HepG2 (cell line): ENCODE results near the gene TMEM135. TPM values are rescaled to one million over a fixed set of nuclear protein-coding genes. Genes with fewer than 3 reads are reported as not detected.

Experiments used
- ATAC-seq: fragments of 200-7000 bp; cut with Tn5 transposase; 3 replicates; pipeline ENCODE4 v1.9.1; 2020; ENCODE audit warnings: mild to moderate bottlenecking, moderate library complexity
- BruUV-seq: library from RNA; stranded (reverse); fragments of 400-500 nt; replicated peaks from 2 replicates; lab custom pipeline; 2021; lab: Mats Ljungman, UMichigan
- CTCF ChIA-PET: fragments of 300-600 bp; formaldehyde crosslinking; extraction: SDS; loops from one replicate; lab custom pipeline; 2021; ENCODE audit warnings: low total read pairs, inconsistent platforms, low intra/inter-chr PET ratio; lab: Yijun Ruan, JAX
- POLR2A ChIA-PET: fragments of 350-600 bp; sonication (Branson Sonifier 250); formaldehyde crosslinking; loops from one replicate; lab custom pipeline; 2020; ENCODE audit warnings: antibody characterized with exemption, inconsistent platforms; lab: Yijun Ruan, JAX
- DNase-seq: peaks from one replicate; pipeline ENCODE4 v3.0.0-alpha.2; 2015; ENCODE audit warnings: low spot score
- FAIRE-seq: peaks from 3 replicates; lab custom pipeline; 2011; peaks lifted over from hg19 to GRCh38; lab: Jason Lieb, UNC
- H2AFZ ChIP-seq: one replicate; pipeline ENCODE4 v1.6.1; 2011; ENCODE audit warnings: low read length, inconsistent platforms
- H3K27ac ChIP-seq: fragments of 300-600 bp; 3 replicates; pipeline ENCODE4 v1.8.0; 2011; ENCODE audit warnings: mixed run types, mild to moderate bottlenecking, mixed read lengths, low read length, inconsistent platforms; ENCODE audit not compliant: insufficient read depth; ENCODE audit errors: extremely low read length
- H3K27me3 ChIP-seq, 2 experiments: fragments of 200-600 bp in 1 of 2; 2 replicates in 1 of 2; 3 replicates in 1 of 2; pipeline versions ENCODE4 v1.6.0 to v1.8.0; 2011; ENCODE audit warnings: low read length in 2 of 2, mild to moderate bottlenecking in 2 of 2, moderate library complexity in 2 of 2, inconsistent platforms in 1 of 2; ENCODE audit not compliant: insufficient read depth in 2 of 2, control insufficient read depth in 1 of 2
- H3K36me3 ChIP-seq, 2 experiments: fragments of 200-600 bp in 1 of 2; replicated peaks in 1 of 2; 2 replicates in 1 of 2; 3 replicates in 1 of 2; pipeline versions ENCODE4 v1.5.1 to v1.8.0; 2011; ENCODE audit warnings: low read length in 2 of 2, inconsistent platforms in 1 of 2; ENCODE audit not compliant: insufficient read depth in 2 of 2, control insufficient read depth in 1 of 2
- H3K4me1 ChIP-seq: 2 replicates; pipeline ENCODE4 v1.5.1; 2012; ENCODE audit warnings: low read length, inconsistent platforms; ENCODE audit not compliant: insufficient read depth
- H3K4me2 ChIP-seq: 2 replicates; pipeline ENCODE4 v1.6.0; 2011; ENCODE audit warnings: low read depth, low read length, inconsistent platforms
- H3K4me3 ChIP-seq, 3 experiments: fragments of 200-600 bp in 1 of 3; sonication (generic), shearing (Covaris generic) in 1 of 3; replicated peaks in 1 of 3; 2 replicates each; pipeline ENCODE4 v1.5.1; 2011 to 2016; ENCODE audit warnings: low read length in 3 of 3, inconsistent platforms in 2 of 3, low read depth in 2 of 3, mild to moderate bottlenecking in 2 of 3, control low read depth in 1 of 3, mixed read lengths in 1 of 3; ENCODE audit not compliant: insufficient read depth in 1 of 3
- H3K79me2 ChIP-seq: one replicate; pipeline ENCODE4 v1.6.1; 2011; ENCODE audit warnings: low read length, inconsistent platforms; ENCODE audit not compliant: insufficient read depth
- H3K9ac ChIP-seq: 2 replicates; pipeline ENCODE4 v1.6.0; 2011; ENCODE audit warnings: mild to moderate bottlenecking, low read depth, low read length, inconsistent platforms; ENCODE audit not compliant: insufficient read depth
- H3K9me3 ChIP-seq: 2 replicates; pipeline ENCODE4 v1.5.1; 2012; ENCODE audit warnings: mild to moderate bottlenecking, low read length
- H4K20me1 ChIP-seq: 2 replicates; pipeline ENCODE4 v1.6.0; 2011; ENCODE audit warnings: inconsistent platforms, mild to moderate bottlenecking, low read length, moderate library complexity; ENCODE audit not compliant: insufficient read depth
- CERS6 ChIP-seq: sonication (generic); formaldehyde crosslinking; IDR thresholded peaks from 2 replicates; pipeline ENCODE4 v1.5.0; 2020; ENCODE audit warnings: missing genetic modification reagents
- HOMEZ ChIP-seq: IDR thresholded peaks from 2 replicates; pipeline ENCODE4 v1.6.1; 2016; ENCODE audit warnings: low read depth
- MAFF ChIP-seq: IDR thresholded peaks from 2 replicates; pipeline ENCODE4 v1.6.1; 2011; ENCODE audit warnings: low read depth, low read length, improper control_type of control experiment
- MYNN ChIP-seq: sonication (generic); formaldehyde crosslinking; IDR thresholded peaks from 2 replicates; pipeline ENCODE4 v1.4.0; 2020; ENCODE audit warnings: mild to moderate bottlenecking, low read depth, missing genetic modification reagents
- NCOA5 ChIP-seq: sonication (generic); formaldehyde crosslinking; IDR thresholded peaks from 2 replicates; pipeline ENCODE4 v1.4.0; 2020; ENCODE audit warnings: missing genetic modification reagents
- POGZ ChIP-seq: sonication (generic); formaldehyde crosslinking; IDR thresholded peaks from 2 replicates; pipeline ENCODE4 v1.4.0; 2020; ENCODE audit warnings: mild to moderate bottlenecking, missing genetic modification reagents
- RBM22 ChIP-seq: fragments of 200-400 bp; formaldehyde crosslinking; optimal IDR thresholded peaks from 2 replicates; pipeline ENCODE3; 2017; ENCODE audit warnings: mild to moderate bottlenecking, low read length, moderate library complexity
- SRSF4 ChIP-seq: fragments of 200-400 bp; formaldehyde crosslinking; IDR thresholded peaks from one replicate; pipeline ENCODE4 v1.6.1; 2018; ENCODE audit warnings: mild to moderate bottlenecking, low read depth, low read length, moderate library complexity; ENCODE audit not compliant: poor library complexity, severe bottlenecking
- ZBTB21 ChIP-seq: sonication (generic); formaldehyde crosslinking; IDR thresholded peaks from 2 replicates; pipeline ENCODE4 v1.4.0; 2020; ENCODE audit warnings: missing genetic modification reagents
- ZNF318 ChIP-seq: sonication (generic); formaldehyde crosslinking; IDR thresholded peaks from 2 replicates; pipeline ENCODE4 v1.4.0; 2020; ENCODE audit warnings: mild to moderate bottlenecking, missing genetic modification reagents
- ZNF431 ChIP-seq: sonication (generic); formaldehyde crosslinking; IDR thresholded peaks from 2 replicates; pipeline ENCODE4 v1.9.0; 2022; ENCODE audit warnings: missing genetic modification reagents, low read depth, mild to moderate bottlenecking, borderline replicate concordance
- WGBS: methylation state at CpG from one replicate; pipeline ENCODE4 v1.1.6; 2017; ENCODE audit warnings: low lambda C conversion rate; 5-methylcytosine and 5-hydroxymethylcytosine counted together
- in situ Hi-C: cut with HindIII; loops from 2 replicates; pipeline ENCODE4 v1.10.0; 2017; ENCODE audit warnings: low pct_unique_long_range_greater_than_20kb; ENCODE audit not compliant: extremely low pct_ligation_motif_present
- intact Hi-C: fragments of 100-400 bp; cut with micrococcal nuclease; formaldehyde crosslinking; loops from one replicate; pipeline ENCODE4 v1.10.0; 2022; ENCODE audit not compliant: unreplicated experiment
- polyA plus RNA-seq, 8 experiments: library from polyadenylated mRNA; depleted of rRNA in 3 of 8; stranded (reverse) in 7 of 8; unstranded in 1 of 8; fragments of >200 nt; fragmentation: Illumina TruSeq in 4 of 8; extraction: Trizol in 4 of 8; gene quantifications; 2 replicates each; pipeline versions ENCODE4 v1.2.1 to v1.2.3, GENCODE V29; 2011 to 2016; ENCODE audit warnings: low read depth in 4 of 8, missing spikeins in 1 of 8, mixed read lengths in 1 of 8; ENCODE audit not compliant: insufficient read depth in 1 of 8
- total RNA-seq, 5 experiments: library from RNA; depleted of rRNA; stranded (reverse); fragments of >200 nt; fragmentation: Illumina TruSeq; extraction: Trizol; gene quantifications; 2 replicates each; pipeline ENCODE4 v1.2.3, GENCODE V29; 2016; ENCODE audit warnings: low read depth in 1 of 5

The TMEM135 gene
- total and polyA plus RNA-seq, 2 of the 13 experiments (the other 11 are each of a cell fraction or from before 2014, with no cell fraction given) = 36.6 to 88.9 TPM

GRCh38 chr11:87330187-87330601 is 292.5 kb downstream of the TMEM135 start (continued):
- no peak for TF ChIP-seq CERS6
- TF ChIP-seq MYNN = no peak
- no peak for TF ChIP-seq ZBTB21

GRCh38 chr11:87331273-87331672 is 293.5 kb downstream of the TMEM135 start:
- Histone ChIP-seq H3K4me1 (no peaks in the 10 kb centered on the region), H3K9me3 (no peaks in the 10 kb centered on the region), H2AFZ (no peak overlapping the region), H3K9ac (no peak overlapping the region), H4K20me1 (no peaks in the 10 kb centered on the region), H3K4me3 (no peak overlapping the region), H3K36me3 (peaks cover under 1 to 1% of the 10 kb centered on the region in 2 experiments; a peak in 1 of 5 replicates), H3K4me2 (no peak overlapping the region), H3K27ac (no peak overlapping the region), H3K27me3 (no peaks in the 10 kb centered on the region), H3K79me2 (no peaks in the 10 kb centered on the region)
- intact Hi-C loops (no loop called here), in situ Hi-C loops (no loop called here)
- POLR2A ChIA-PET = no interaction called here
- WGBS = 94% methylated on average over 6 of the region's 6 CpGs
- no peak for TF ChIP-seq NCOA5 (CRISPR knock-in tag)
- no peak for TF ChIP-seq POGZ (CRISPR knock-in tag)
- TF ChIP-seq HOMEZ (CRISPR knock-in tag) = no peak
- no peak for TF ChIP-seq ZNF318
- no peak for TF ChIP-seq SRSF4
- peak; percentile 86 for TF ChIP-seq RBM22
- no peak for TF ChIP-seq ZNF431
- TF ChIP-seq MAFF = no peak
- CTCF ChIA-PET = no interaction called here
- DNase-seq = no peak
- no peak for FAIRE-seq
- BruUV-seq = no TSS peak
- no peak; the same call in 1 of the 3 replicates for ATAC-seq
